Neutrophil (primary cell): Measurements from ENCODE around the gene SESTD1.
"Not testable (repeated sequence)": the region's sequence is repeated elsewhere in the genome, so short reads cannot be mapped to it uniquely, and the experiment has no call there.

ENCODE experiments used
- H3K27ac ChIP-seq: fragments of 200-600 bp; sonication (generic); 2 replicates; pipeline ENCODE4 v1.5.1; 2016; ENCODE audit warnings: mild to moderate bottlenecking, moderate library complexity
- H3K27me3 ChIP-seq: fragments of 200-600 bp; sonication (generic); 2 replicates; pipeline ENCODE4 v1.6.0; 2016; ENCODE audit warnings: mild to moderate bottlenecking
- H3K36me3 ChIP-seq: fragments of 200-600 bp; sonication (generic); 2 replicates; pipeline ENCODE4 v1.5.1; 2017
- H3K4me1 ChIP-seq, 2 experiments: fragments of 200-600 bp in 1 of 2; sonication (generic) in 1 of 2; 1 replicate in 1 of 2; 2 replicates in 1 of 2; pipeline versions ENCODE4 v1.5.1 to v1.6.1; 2013 to 2016; ENCODE audit warnings: low read depth in 1 of 2, low read length in 1 of 2, mild to moderate bottlenecking in 1 of 2, moderate library complexity in 1 of 2; ENCODE audit not compliant: control insufficient read depth in 1 of 2, insufficient read depth in 1 of 2
- H3K4me3 ChIP-seq, 2 experiments: fragments of 200-600 bp in 1 of 2; sonication (generic) in 1 of 2; 1 replicate in 1 of 2; 2 replicates in 1 of 2; pipeline ENCODE4 v1.5.1; 2013 to 2016; ENCODE audit warnings: low read depth in 1 of 2, low read length in 1 of 2, mild to moderate bottlenecking in 1 of 2, moderate library complexity in 1 of 2
- H3K9me3 ChIP-seq: fragments of 200-600 bp; sonication (generic); 2 replicates; pipeline ENCODE4 v1.5.1; 2016
- TF ChIP-seq, protein P1 (sequence below): fragments of 200-600 bp; sonication (generic); IDR thresholded peaks from 2 replicates; pipeline ENCODE4 v1.5.1; 2016; ENCODE audit warnings: antibody characterized with exemption

Gene SESTD1

DNA sequence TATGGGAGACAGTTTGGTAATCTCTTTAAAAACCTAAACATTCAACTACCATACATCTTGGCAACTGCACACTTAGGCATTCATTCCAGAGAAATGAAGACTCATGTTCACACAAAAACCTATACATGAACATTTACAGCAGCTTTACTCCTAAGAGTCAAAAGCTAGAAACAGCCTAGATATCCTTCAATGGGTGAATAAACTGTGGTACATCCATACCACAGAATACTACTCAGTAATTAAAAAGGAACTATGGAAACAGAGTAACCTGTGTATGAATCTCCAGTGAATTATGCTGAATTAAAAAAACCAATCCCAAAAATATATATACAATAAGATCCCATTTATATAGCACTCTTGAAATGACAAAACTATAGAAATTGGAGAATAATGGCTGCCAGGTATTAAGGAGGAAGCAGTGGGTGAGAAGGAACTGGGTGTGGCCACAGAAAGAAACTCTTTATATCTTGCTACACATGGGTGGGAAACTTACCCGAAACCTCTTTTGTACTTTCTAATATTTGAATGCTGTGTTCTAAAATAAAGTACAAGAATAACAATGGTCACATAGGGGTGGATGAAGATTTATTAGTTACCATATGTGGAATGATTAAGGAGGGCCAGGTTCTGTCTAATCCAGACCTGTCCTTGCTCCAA, 13.7 kb downstream of the SESTD1 start:
- Histone ChIP-seq H3K27ac (no peak overlapping the region), H3K4me3 (no peak overlapping the region)

DNA sequence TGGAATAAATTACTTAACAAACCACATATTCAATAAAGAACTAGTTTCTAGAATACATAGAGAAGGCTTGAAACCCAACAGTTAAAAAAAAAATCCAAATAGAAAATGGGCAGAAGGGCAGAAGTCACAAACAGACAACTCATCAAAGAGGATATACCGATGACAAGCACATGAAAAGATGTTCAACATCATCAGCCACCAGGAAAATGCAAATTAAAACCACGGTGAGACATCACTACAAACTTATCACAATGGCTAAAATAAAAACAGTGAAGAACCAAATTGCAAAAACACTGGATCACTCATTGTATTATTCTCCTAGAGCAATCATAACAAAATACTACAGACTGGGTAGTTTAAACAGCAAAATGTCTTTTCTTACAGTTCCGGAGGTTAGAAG, 14.5 kb downstream of the SESTD1 start:
- TF ChIP-seq, protein P1, sequence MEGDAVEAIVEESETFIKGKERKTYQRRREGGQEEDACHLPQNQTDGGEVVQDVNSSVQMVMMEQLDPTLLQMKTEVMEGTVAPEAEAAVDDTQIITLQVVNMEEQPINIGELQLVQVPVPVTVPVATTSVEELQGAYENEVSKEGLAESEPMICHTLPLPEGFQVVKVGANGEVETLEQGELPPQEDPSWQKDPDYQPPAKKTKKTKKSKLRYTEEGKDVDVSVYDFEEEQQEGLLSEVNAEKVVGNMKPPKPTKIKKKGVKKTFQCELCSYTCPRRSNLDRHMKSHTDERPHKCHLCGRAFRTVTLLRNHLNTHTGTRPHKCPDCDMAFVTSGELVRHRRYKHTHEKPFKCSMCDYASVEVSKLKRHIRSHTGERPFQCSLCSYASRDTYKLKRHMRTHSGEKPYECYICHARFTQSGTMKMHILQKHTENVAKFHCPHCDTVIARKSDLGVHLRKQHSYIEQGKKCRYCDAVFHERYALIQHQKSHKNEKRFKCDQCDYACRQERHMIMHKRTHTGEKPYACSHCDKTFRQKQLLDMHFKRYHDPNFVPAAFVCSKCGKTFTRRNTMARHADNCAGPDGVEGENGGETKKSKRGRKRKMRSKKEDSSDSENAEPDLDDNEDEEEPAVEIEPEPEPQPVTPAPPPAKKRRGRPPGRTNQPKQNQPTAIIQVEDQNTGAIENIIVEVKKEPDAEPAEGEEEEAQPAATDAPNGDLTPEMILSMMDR = no peak
- H3K27ac ChIP-seq = no peak overlapping the region
- no peak overlapping the region for H3K4me3 ChIP-seq

More for the DNA sequence above, 13.7 kb downstream of the SESTD1 start:
- no peaks in the 10 kb centered on the region for H3K27me3 ChIP-seq
- H3K36me3 ChIP-seq = no peaks in the 10 kb centered on the region
- no peaks in the 10 kb centered on the region for H3K9me3 ChIP-seq
- peaks cover 0 to 19% of the 10 kb centered on the region in 2 experiments for H3K4me1 ChIP-seq
- TF ChIP-seq, protein P1 = no peak

DNA sequence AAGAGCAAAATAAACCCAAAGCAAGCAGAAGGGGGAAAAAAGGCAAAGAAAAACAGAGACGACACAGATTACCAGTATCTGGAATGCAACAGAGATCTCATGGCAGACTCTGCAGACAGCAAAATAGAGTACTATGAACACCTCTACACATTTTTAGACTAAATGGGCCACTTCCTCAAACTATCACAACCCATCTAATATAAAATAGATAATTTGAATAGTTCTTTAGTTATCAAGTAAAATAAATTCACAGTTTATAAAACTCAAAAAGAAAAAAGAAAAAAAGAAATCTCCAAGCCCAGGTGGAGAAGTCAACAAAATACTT, 16.6 kb downstream of the SESTD1 start:
- Histone ChIP-seq H3K27ac (no peak overlapping the region), H3K4me1 (peaks cover 0 to 15% of the 10 kb centered on the region in 2 experiments), H3K9me3 (no peaks in the 10 kb centered on the region), H3K27me3 (no peaks in the 10 kb centered on the region), H3K4me3 (no peak overlapping the region), H3K36me3 (no peaks in the 10 kb centered on the region)
- TF ChIP-seq, protein P1 = no peak

More for the DNA sequence above, 14.5 kb downstream of the SESTD1 start:
- no peaks in the 10 kb centered on the region for H3K27me3 ChIP-seq
- H3K9me3 ChIP-seq = no peaks in the 10 kb centered on the region
- peaks cover 0 to 19% of the 10 kb centered on the region in 2 experiments for H3K4me1 ChIP-seq
- no peaks in the 10 kb centered on the region for H3K36me3 ChIP-seq

DNA sequence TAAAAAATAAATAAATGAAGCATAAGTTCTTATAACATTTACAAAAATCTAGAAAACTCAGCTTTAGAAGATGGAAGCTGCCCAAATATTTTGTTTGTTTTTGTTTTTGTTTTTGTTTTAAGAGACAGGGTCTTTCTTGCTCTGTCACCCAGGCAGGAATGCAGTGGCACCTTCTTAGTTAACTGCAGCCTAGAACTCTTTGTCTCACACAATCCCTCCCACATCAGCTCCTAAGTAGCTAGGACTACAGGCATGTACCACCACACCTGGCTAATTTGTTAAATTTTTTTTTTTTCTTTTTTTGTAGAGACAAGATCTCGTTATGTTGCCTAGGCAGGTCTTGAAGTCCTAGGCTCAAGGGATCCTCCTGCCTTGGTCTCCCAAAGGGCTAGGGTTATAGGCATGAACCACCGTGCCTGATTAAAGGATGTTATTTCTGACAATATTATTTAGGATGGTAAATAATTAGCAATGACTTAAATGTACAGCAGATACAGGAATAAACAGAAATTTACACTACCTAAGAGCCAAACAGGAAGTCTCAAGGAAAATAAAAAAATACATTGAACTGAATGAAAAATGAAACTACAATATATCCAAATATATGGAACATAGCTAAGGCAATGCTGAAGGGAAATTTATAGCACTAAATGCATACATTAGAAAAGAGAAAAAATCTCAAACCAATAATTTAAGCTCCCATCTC, 17.2 kb downstream of the SESTD1 start:
- Histone ChIP-seq H3K4me1 (peaks cover 0 to 13% of the 10 kb centered on the region in 2 experiments), H3K27me3 (no peaks in the 10 kb centered on the region), H3K27ac (no peak overlapping the region), H3K36me3 (no peaks in the 10 kb centered on the region), H3K4me3 (no peak overlapping the region), H3K9me3 (no peaks in the 10 kb centered on the region)
- TF ChIP-seq, protein P1 = no peak

DNA sequence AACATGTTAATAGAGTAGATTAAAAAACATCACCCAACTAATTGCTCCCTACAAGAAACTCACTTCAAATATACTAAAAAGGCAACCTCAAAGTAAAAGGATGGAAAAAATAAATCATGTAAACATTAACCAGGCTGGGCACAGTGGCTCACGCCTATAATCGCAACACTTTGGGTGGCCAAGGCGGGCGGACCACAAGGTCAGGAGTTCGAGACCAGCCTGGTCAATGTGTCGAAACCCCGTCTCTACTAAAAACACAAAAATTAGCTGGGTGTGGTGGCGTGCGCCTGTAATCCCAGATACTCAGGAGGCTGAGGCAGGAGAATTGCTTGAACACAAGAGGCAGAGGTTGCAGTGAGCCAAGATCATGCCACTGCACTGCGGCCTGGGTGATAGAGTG, 18.8 kb downstream of the SESTD1 start:
- H3K36me3 ChIP-seq, H3K9me3 ChIP-seq, H3K27ac ChIP-seq, H3K4me3 ChIP-seq, H3K4me1 ChIP-seq, H3K27me3 ChIP-seq: not testable (repeated sequence)

DNA sequence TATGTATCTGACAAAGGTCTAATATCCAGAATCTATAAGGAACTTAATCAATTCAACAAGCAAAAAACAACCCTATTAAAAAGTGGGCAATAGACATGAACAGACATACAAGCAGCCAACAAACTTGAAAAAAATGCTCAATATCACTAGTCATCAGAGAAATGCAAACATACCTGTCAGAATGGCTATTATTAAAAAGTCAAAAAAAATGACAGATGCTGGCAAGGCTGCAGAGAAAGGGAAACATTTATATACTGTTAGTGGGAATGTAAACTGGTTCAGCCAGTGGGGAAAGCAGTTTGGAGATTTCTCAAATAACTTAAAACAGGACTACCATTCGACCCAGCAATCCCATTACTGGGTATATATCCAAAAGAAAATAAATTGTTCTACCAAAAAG, 21.6 kb downstream of the SESTD1 start:
- Histone ChIP-seq H3K27ac (no peak overlapping the region), H3K4me3 (no peak overlapping the region), H3K36me3 (no peaks in the 10 kb centered on the region), H3K27me3 (no peaks in the 10 kb centered on the region), H3K4me1 (no peaks in the 10 kb centered on the region), H3K9me3 (no peaks in the 10 kb centered on the region)
- TF ChIP-seq, protein P1 = no peak
